HG03095 (cell line): ENCODE results near the gene KCND2.
A peak's percentile ranks its signal among the peaks of the same experiment; 100 is the strongest.
"Not testable (repeated sequence)": the region's sequence is repeated elsewhere in the genome, so short reads cannot be mapped to it uniquely, and the experiment has no call there.

Experiments used
- ATAC-seq: cut with Tn5 transposase; IDR thresholded peaks from one replicate; pipeline ENCODE4 v1.9.1; 2021; ENCODE audit warnings: moderate library complexity; ENCODE audit not compliant: unreplicated experiment

KCND2 gene

DNA sequence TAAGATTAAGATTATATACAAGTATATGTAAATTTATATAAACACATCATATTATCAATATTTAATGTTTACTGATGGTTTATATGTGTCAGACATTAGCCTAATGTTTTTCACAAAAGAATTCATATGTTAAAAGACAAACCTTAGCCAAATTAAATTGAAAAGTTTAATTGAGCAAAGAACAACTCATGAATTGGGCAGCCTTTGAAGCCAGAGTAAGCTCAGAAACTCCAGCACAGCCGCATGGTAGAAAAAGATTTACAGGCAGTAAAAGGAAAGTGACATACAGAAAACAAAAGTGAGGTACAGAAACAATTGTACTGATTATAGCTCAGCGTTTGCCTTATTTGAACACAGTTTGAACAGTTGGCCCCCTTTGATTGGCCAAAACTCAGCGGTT, 460.9 kb downstream of the KCND2 start:
- ATAC-seq: no peak

DNA sequence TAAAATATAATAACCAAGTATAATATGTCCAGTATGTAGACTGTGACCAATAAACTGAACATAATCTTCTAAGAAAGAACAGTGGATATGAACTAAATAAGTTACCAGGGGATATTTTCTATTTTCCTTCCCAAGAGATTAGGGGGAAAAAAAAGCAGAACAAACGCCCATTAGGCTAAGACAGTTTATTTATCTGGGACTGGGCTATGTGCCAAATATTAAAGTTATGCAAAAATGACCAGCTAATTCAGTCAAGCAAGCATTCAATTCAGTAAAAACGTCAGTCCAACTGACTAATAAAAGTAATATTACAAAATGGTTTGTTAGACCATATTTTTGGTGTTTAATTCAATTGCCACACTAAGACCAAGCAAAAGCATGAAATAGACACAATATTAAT, 462.8 kb downstream of the KCND2 start:
- ATAC-seq: no peak

DNA sequence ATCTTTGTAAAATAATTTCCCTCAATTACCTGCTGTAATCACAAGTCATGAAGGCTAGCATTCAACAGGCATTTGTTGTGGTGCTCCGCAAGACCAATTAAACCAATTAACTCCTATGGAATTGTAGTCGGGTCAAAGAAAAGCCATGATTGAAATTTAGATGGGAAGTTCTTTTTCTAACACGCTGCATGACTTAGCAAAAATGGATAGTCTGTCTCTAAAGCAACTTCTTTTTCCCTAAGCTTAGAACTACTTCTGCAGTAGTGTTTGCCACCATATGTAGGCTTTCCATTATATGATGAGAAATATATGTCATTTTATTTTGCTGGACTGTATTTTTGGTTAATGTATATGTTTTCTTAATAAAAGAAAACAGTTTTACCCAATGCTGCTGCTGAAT, 465.8 kb downstream of the KCND2 start:
- no peak for ATAC-seq

DNA sequence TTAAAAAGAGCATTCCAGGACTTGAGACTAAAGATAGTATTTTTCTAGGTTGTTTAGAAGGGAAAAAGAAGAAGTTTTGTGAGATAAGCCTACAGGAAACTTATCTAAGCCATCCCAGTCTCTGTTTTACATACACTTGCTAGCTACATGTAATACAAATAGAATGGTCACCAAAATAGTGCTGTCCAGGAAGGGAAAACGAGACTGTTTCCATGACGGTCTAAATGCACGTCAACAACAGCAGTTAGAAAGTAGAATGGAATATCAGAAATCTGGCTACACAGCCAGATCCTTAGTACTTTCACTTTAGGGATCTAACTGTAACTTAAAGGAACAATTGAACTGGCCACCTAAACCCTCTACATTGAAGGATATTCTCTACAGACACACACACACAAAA, 467.4 kb downstream of the KCND2 start:
- no peak for ATAC-seq

DNA sequence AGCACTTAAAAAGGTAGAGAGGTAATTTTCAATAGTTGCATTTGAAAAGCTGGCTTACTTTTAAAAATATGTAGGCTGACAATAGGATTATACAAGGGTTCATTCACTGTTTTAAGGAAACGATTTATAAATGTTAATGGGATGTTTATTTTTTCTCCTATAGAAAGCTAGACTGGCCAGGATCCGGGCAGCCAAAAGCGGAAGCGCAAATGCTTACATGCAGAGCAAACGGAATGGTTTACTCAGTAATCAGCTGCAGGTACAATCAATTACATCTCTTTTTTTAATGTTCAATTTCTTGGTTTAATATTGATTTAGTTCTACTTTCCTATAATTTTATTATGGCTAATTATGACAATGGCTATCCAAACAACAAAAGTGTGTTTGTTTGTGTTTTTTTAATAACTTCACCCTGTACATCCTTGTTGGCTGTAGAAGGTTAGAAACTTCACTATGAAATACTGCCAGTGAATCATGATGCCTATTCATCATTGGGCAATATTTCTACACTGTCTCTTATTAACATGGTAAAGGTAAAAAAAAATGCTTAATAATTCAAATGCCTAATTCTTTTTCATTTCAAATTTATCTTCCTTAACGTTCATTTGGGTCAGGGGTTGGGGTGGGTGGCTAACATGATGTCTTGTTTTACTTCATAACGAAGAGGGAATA, 468.5 kb downstream of the KCND2 start:
- ATAC-seq: no peak

DNA sequence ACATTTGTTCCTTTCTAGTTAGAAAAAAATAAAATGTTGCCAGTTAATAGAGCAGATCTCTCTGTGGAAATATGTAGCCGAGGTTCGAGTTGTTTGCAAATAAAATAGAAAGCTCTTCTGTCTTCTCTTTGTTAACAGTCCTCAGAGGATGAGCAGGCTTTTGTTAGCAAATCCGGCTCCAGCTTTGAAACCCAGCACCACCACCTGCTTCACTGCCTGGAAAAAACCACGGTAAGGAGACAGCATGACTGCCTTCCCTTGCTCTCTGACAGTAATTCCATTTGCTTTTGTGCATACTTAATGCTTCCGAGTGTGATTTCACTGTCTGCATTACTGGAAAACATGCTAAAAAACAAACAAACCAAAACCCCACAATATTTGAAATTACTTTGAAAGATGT, 469.4 kb downstream of the KCND2 start:
- no peak for ATAC-seq

DNA sequence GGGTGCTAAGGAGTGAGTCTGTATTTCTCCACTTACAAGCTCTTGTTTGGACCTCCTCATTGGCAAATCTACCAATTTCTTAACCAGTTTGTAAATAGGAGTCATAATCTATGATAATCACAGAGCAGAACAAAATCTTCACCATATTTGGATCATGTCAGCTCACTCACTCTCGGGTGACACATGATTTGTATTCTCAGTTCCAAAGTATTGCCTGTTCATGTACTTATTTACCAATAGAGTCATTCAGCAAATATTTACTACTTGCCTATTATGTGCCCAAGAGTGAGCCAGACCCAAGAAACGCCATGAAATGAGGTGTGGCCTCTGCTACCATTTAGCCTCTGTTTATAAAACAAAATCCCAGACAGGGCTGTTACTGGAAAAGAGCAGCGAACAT, 470.2 kb downstream of the KCND2 start:
- no peak for ATAC-seq

DNA sequence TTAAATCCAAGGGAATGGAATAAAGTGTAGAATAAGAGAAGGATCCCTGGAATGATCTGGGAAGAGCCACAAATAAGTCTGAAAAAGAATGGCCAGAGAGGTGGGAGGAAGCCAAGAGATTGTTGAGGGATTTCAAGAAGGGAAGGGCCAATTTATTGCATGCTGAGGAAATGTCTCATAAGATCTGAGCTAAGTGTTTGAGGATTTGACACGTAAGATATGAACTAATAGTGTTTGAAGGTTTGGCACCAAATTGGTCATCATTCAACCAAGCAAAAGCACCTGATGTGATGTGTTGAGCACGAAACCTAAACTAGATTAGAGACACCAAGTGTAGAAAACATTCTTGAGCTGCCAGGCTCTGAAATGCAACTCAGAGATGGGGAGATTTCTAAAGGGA, 487.1 kb downstream of the KCND2 start:
- ATAC-seq: peak; percentile 79

DNA sequence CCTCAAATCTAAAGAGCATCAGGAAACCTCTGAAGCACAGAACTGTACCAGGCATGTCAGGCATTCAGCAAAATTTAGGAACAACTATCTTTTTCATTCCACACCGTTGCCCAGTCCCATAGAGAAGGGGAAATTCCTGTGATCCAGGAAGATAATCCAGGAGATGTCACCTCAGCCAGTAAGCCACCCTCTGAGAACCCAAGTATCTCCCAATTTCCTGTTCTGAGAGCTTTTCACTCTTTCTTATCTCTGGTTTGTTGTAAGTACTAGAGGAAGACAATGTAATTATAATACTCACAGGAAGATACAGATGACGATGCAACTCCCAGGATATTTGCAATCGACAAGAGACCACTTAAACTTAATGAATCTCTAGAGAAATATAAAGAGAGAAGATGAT, 487.9 kb downstream of the KCND2 start:
- ATAC-seq: no peak

DNA sequence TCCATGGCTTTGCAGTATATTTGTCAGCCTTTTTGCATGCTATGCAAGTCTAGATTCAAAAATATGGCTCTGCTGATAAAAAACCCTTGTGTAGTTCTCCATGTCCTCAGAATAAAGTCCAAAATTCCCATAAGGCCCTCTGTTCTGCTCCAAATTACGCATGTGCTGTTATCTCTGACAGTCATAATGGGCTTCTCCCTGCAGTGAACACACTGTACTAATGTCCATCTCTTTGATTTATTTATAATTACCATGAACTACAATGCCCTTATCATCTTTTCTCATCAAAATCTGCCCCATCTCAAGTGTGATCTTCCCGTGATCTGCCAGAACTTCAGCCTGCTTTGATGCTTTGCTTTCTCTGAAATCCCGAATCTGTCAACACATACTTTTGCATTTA, 497.2 kb downstream of the KCND2 start:
- no peak for ATAC-seq

DNA sequence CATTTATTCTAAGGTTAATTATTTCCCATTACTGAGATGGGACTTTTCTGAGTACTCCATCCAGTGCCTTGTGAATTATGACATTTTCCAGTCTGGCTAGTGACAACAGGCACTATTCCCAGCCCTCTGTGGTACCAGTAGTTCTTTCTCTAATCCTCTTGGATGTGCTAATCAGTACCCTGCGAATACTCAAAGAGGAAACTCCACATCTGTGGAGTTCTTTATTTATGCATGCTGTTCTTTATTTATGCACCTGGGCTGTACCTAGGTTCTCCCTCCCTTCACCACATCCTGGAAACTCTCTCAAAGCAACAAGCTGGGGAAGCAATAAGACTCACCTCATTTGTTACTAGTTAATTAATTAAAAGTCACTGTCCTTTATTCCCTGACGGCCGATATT, 501.5 kb downstream of the KCND2 start:
- no peak for ATAC-seq

DNA sequence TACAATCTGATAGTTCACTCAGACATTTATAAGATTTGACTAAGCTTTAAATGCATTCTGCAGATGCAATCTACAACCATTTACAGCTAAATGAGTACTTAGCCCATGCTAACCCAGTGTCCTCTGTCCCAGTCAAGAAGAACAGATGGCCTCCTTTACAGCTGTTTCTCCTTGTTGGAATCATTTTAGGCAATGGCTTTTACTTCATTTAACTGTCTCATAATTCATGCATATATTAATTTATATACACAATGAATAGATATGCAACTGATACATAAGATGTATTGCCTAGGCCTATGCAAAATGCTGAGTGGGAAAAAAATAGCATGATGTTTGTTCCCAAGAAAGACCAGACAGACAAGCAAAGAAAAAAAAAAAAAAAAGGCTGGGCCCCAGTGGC, 502.8 kb downstream of the KCND2 start:
- ATAC-seq: no peak

DNA sequence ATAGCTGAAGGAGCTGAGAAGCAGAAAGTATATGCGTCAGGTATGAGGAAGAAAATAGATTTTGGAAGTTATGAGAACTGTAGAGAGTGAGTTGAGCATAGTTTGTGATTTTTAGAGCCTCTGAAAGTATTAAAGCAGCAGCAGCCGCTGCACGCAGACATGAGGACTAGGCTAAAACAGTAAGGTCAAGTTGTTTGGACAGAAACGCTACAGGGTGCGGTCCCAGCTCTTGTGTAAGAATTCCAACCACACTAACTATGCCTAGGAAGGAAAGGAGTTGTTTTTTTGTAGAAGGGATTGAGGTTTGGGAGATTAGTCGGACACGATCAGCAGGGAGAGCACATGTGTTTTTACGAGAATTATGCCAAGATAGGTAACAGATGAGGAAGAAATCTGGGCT, 506.1 kb downstream of the KCND2 start:
- ATAC-seq: not testable (repeated sequence)

DNA sequence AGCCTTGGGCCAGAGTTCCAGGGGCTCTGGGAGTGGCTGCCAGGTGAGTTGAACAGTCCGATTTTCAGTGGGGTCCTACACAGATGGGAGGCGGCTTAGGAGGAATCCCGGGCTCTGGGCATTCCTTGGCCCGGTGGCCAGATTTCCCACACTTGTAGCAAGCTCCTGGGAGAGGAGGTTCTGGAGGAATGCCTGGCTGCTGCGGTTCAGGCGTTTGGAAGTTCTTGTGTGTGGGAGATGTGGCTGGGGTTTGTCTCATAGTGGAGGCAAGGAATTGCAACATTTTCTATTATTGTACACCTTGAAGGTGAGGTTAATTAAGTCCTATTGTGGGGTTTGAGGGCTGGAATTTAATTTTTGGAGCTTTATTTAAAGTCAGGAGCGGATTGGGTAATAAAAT, 507.5 kb downstream of the KCND2 start:
- ATAC-seq: not testable (repeated sequence)

DNA sequence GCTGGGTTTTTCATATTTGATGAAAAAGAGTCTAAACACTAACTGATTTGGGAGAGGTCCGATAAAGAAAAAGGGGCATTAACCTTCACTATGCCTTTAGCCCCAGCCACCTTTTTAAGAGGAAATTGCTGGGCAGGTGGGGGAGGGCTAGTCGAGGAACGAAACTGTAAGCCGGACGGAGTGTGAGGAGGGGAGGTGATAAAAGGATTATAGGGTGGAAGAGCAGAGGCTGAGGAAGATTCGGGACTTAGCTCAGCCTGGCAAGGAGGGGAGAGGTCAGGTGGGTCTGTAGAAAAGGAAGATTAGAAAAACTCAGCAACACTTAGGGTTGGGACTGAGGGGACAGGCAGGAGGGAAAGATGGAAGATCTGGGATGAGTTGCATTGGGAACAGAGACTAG, 508.0 kb downstream of the KCND2 start:
- ATAC-seq: no peak

DNA sequence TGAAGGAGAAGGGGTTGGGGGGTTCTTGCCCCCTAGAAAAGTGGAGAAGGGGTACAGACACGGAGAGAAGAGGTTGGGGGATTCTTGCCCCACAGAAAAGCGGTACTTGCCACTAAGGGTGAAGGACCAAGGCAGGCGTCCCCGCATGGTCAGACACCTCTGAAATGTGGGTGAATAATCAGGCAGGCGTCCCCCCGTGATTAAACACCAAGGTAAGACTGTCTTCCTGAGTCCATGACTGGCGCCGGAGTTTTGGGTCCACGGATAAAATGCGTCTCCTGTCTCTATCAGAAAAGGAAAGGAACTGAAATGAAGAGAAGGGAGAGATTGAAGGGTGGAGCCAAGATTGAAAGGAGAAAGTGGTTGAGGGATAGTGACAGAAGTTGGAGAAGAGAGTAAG, 508.9 kb downstream of the KCND2 start:
- ATAC-seq: not testable (repeated sequence)

DNA sequence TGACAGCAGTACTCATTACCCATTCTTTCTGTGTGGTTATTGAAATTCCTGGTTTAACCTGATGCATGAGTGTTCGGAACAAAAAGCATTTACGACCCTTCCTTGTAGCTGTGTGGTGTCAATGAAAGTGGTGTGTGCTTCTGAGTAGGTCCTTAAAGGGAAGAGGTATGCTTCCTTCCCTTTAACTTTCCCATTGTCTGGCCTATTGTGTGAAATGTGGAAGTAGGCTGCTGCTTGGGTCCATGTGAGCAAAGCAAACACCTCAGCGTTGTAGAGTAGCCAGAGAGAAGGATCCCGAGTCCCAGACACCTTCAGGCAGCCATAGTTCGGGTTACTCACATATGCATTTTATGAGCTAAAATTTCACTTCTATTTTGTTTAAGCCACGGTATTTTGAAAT, 510.3 kb downstream of the KCND2 start:
- ATAC-seq: no peak

DNA sequence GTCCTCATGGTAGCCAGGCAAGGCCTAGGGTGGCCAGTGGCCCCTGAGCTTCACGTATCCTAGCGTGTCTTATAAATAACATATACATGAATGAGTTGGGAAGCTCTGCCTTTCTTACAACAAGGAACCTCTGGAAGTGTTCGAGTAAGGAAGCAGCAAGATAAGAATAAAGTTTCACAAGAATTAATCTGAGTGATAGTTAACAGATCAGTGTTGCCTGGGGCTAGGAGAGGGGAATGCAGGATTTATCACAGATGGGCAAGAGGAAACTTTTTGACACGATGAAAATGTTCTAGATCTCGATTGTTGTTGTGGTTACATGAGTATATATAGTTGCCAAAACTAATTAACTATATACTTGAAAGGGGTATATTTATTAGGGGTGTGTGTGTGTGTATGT, 510.7 kb downstream of the KCND2 start:
- ATAC-seq: no peak

DNA sequence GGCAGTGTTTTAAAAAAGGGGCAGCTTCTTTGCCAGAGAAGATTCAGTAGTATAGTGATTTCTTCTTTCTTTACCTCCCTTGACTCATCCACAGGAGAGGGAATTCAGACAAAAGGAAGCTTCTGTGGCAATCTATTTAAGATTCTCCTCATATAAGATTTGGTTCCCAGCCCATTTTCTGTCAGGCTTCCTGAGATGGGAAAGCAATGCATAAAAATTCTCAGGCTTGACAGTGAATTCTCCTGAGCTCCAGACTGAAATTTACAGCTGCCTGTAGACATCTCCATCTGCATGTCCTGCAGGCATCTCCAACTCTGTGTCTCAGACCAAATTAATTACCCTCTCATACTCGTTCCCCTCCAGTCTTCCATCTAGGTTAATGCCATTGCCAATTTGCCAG, 512.1 kb downstream of the KCND2 start:
- ATAC-seq: no peak

DNA sequence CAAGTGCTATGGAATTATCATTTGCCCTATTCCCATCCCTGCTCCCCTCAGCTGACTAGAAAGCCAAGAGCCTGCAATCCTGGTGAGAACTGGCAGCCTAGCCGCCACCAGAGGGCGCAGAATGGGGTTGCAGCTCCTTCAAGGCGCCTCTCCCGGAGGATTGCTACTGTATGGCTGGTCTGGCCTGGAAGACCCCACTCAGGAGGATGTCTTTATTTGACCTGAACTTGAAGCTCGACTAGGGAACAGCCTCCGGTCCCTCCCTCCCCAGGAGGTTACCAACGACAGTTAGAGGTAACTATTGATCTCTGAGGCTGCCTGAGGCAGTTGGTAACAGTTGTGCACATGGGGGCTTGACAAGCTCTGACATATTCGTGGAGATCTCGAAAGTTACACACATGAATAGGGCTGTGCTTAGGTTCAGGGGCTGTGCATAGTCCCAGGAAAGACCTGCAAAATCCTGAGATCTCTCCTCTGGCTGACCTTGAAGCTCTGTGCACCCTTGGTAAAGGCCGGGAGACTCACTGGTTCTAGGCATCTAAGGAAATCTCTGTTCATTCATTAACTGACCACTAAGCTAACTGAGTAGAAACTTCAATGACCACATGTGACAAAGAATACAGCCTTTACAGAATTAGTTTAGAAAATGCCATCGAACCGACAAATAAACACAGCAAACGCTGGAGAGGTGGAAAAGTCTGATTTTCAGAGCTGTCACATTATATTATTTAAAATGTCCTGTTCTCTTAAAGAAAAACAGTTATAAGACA, 519.3 kb downstream of the KCND2 start:
- ATAC-seq: peak; percentile 91

DNA sequence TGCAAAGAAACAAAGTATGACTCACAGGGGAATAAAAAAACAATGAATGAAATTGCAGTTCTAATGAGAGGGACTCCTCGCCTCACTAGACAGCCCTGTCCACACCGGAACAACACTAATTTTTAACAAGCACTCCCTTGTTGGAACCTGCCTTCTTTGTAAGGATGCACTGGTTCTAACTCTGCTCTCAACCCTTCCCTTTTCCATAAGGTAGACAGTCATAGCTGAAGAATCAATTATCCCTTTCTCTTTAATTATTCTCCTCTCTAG, 519.8 kb downstream of the KCND2 start:
- no peak for ATAC-seq

DNA sequence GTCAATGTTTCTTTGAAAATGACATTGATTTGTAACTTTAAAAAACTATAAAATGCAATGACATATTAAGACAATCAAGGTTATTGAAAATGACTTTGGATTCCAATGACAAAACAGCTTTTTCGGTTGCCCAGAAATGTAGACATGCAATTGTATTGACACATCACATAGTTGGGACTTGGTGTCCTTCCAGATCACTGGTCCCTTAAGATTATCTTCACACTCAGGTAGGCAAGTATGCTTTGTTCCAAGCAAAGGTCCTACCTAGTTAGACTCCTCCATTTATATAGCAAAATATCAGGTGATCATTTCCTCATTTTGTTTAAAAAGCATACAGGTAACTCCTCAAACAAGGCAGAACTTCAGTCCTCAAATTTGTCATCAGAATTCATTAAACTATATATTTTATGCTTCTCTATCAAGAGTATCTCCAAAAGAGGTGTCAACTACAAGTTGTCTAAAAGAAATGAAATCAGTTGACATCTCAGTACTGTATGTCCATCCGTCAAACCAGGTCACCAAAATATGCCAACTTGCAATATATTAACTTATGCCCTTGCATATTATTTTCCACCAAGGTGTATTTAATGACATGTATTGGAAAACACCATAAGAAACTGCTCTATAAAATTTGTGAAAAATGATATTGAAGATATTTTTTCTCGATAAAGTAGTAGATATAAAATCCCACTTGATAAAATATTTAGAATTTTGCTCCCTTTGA, 520.4 kb downstream of the KCND2 start:
- ATAC-seq: no peak
